ENCODE data around the gene AURKA. TPM values are rescaled to one million over a fixed set of nuclear protein-coding genes. Genes with fewer than 3 reads are reported as not detected.

AURKA gene
- total and polyA plus RNA-seq, 9 of the 15 experiments (the other 6 are each of a cell fraction or from before 2014, with no cell fraction given): 72.7 to 162 (median 113) TPM

DNA sequence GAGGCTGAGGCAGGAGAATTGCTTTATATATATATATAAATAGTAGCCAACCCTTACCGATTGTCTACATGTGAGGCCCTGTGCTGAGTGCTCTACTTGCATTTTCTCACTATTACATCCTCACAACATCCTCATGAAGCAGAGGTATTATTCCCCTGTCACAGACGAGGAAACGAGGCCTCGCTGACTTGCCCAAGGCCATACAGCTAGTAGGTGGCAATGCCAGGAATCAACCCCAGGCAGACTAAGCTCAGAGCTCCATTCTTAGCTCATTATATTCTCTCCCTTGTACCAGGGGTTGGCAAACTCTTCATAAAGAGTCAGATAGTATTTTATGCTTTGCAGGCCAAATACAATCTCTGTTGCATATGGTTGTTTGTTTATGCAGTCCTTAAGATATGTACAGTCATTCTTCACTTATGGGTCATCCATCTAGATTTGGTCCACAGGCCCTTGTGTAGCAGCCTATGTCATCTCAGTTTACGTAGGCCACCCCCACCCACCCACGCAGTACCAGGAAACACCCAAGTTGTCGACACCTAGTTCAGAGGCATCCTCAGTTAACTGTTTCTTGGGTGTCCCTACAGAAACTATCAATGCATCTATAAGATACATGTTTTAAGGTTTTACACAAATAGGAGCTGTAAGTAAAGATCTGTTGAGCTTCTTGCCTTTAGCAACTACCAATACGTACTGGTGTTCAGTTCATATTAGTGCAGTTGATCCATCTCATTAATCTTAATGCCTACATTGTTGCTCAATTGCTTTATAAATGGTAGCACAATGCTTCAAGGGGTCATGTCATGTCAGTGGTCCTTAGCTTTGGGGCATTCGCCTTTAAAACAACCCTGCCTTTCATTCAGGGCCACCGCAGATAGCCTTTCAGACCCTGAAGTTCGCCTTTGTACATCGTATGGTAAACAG lies 23.1 kb upstream of the AURKA start (continued):
- TF ChIP-seq, protein P1, sequence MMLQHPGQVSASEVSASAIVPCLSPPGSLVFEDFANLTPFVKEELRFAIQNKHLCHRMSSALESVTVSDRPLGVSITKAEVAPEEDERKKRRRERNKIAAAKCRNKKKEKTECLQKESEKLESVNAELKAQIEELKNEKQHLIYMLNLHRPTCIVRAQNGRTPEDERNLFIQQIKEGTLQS (IDR thresholded peaks at IDR 0.05): peak; percentile 59
- TF ChIP-seq, protein P1 (CRISPR knock-in tag; conservative IDR thresholded peaks at IDR 0.05): no peak
- TF ChIP-seq CREM (IDR thresholded peaks at IDR 0.05; ENCODE audit: low read depth) (peak; percentile 88), SIN3A (IDR thresholded peaks at IDR 0.05; ENCODE audit: borderline replicate concordance in 2 of 2, control insufficient read depth in 1 of 2, low read depth in 2 of 2, low read length in 2 of 2) (peak in 1 of 2 experiments; percentile 24; a peak in 1 of 4 replicates), TCF7L2 (IDR thresholded peaks at IDR 0.05; ENCODE audit: low read depth, low read length) (no peak), SUPT5H (IDR thresholded peaks at IDR 0.05) (peak; percentile 14; the same call in 1 of the 2 replicates), TEAD4 (IDR thresholded peaks at IDR 0.05; ENCODE audit: low read length) (peak; percentile 60; the same call in 1 of the 2 replicates), TEAD4 (CRISPR knock-in tag; IDR thresholded peaks at IDR 0.05; ENCODE audit: borderline replicate concordance) (no peak), CEBPB (tag; IDR thresholded peaks at IDR 0.05) (peak; percentile 30; the same call in 1 of the 2 replicates), DMBX1 (CRISPR knock-in tag; IDR thresholded peaks at IDR 0.05; ENCODE audit: borderline replicate concordance) (0 out of 2 replicates have a peak, but pooled peaks have one; percentile 18), HDAC1 (IDR thresholded peaks at IDR 0.05) (peak in 1 of 2 experiments; percentile 67; a peak in 1 of 4 replicates), MIER1 (IDR thresholded peaks at IDR 0.05; ENCODE audit: low read depth) (peak; percentile 40; the same call in 1 of the 2 replicates), EP300 (IDR thresholded peaks at IDR 0.05; ENCODE audit: low read length) (peak; percentile 51; the same call in 1 of the 2 replicates), ZNF316 (IDR thresholded peaks at IDR 0.05) (peak; percentile 64; the same call in 1 of the 2 replicates), NCOR1 (IDR thresholded peaks at IDR 0.05) (peak; percentile 33; the same call in 1 of the 2 replicates)
- TF ChIP-seq, protein P2, sequence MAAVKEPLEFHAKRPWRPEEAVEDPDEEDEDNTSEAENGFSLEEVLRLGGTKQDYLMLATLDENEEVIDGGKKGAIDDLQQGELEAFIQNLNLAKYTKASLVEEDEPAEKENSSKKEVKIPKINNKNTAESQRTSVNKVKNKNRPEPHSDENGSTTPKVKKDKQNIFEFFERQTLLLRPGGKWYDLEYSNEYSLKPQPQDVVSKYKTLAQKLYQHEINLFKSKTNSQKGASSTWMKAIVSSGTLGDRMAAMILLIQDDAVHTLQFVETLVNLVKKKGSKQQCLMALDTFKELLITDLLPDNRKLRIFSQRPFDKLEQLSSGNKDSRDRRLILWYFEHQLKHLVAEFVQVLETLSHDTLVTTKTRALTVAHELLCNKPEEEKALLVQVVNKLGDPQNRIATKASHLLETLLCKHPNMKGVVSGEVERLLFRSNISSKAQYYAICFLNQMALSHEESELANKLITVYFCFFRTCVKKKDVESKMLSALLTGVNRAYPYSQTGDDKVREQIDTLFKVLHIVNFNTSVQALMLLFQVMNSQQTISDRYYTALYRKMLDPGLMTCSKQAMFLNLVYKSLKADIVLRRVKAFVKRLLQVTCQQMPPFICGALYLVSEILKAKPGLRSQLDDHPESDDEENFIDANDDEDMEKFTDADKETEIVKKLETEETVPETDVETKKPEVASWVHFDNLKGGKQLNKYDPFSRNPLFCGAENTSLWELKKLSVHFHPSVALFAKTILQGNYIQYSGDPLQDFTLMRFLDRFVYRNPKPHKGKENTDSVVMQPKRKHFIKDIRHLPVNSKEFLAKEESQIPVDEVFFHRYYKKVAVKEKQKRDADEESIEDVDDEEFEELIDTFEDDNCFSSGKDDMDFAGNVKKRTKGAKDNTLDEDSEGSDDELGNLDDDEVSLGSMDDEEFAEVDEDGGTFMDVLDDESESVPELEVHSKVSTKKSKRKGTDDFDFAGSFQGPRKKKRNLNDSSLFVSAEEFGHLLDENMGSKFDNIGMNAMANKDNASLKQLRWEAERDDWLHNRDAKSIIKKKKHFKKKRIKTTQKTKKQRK (IDR thresholded peaks at IDR 0.05; ENCODE audit: borderline replicate concordance, low read depth, low read length): no peak
- TF ChIP-seq, protein P3, sequence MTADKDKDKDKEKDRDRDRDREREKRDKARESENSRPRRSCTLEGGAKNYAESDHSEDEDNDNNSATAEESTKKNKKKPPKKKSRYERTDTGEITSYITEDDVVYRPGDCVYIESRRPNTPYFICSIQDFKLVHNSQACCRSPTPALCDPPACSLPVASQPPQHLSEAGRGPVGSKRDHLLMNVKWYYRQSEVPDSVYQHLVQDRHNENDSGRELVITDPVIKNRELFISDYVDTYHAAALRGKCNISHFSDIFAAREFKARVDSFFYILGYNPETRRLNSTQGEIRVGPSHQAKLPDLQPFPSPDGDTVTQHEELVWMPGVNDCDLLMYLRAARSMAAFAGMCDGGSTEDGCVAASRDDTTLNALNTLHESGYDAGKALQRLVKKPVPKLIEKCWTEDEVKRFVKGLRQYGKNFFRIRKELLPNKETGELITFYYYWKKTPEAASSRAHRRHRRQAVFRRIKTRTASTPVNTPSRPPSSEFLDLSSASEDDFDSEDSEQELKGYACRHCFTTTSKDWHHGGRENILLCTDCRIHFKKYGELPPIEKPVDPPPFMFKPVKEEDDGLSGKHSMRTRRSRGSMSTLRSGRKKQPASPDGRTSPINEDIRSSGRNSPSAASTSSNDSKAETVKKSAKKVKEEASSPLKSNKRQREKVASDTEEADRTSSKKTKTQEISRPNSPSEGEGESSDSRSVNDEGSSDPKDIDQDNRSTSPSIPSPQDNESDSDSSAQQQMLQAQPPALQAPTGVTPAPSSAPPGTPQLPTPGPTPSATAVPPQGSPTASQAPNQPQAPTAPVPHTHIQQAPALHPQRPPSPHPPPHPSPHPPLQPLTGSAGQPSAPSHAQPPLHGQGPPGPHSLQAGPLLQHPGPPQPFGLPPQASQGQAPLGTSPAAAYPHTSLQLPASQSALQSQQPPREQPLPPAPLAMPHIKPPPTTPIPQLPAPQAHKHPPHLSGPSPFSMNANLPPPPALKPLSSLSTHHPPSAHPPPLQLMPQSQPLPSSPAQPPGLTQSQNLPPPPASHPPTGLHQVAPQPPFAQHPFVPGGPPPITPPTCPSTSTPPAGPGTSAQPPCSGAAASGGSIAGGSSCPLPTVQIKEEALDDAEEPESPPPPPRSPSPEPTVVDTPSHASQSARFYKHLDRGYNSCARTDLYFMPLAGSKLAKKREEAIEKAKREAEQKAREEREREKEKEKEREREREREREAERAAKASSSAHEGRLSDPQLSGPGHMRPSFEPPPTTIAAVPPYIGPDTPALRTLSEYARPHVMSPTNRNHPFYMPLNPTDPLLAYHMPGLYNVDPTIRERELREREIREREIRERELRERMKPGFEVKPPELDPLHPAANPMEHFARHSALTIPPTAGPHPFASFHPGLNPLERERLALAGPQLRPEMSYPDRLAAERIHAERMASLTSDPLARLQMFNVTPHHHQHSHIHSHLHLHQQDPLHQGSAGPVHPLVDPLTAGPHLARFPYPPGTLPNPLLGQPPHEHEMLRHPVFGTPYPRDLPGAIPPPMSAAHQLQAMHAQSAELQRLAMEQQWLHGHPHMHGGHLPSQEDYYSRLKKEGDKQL (CRISPR knock-in tag; IDR thresholded peaks at IDR 0.05; ENCODE audit: borderline replicate concordance): no peak

All from K562 (cell line).